NCI-H2227 (cell line): Measurements from ENCODE around the gene SLC39A5.
"Not testable (repeated sequence)": the region's sequence is repeated elsewhere in the genome, so short reads cannot be mapped to it uniquely, and the experiment has no call there.

Source experiments
- DNase-seq: peaks from one replicate; lab custom pipeline; 2025; ENCODE audit not compliant: unreplicated experiment; lab: John Stamatoyannopoulos, UW

Gene SLC39A5

GRCh38 chr12:56242986-56243385 lies 13.1 kb downstream of the SLC39A5 start:
- no peak for DNase-seq

DNA sequence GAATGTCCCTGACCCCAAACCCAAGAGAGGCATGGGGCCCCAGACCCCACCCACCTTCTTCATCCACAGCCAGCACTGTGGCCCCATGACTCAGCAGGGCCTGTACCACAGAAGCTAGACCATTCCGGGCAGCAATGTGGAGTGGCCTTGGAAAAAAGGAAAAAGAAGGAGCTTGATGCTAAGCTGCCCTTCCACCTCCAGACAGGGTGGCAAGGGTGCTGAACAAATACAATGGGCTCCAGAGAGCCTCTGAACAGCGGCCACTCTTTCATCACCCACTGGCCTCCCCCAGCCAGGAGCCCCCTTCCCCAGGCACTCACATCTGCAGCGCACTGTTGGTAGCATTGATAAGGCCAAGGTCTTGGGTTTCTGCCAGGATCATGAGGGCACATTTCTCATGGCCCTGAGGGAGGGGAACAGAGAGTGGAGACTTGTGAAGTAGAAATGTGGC lies 13.9 kb downstream of the SLC39A5 start:
- no peak for DNase-seq

DNA sequence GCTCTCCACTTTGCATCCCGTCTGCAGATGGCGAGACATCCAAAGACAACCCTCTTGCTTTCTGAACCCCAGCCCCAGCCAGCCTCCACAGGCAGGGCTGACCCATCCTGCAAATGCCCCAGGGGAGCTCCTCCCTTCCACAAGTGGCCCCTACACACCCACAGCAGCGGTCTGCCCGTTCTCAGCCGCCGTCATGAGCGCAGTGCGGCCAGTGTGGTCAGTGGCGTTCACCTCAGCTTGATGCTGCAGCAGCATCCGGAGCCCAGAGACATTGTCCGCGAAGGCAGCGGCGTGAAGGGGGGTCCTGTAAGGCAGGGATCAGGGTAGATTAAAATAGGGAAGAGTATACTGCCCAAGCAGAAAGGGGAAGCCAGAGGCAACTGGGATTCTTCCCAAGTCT lies 14.6 kb downstream of the SLC39A5 start:
- DNase-seq: no peak

GRCh38 chr12:56247923-56248322 lies 18.1 kb downstream of the SLC39A5 start:
- DNase-seq: no peak

DNA sequence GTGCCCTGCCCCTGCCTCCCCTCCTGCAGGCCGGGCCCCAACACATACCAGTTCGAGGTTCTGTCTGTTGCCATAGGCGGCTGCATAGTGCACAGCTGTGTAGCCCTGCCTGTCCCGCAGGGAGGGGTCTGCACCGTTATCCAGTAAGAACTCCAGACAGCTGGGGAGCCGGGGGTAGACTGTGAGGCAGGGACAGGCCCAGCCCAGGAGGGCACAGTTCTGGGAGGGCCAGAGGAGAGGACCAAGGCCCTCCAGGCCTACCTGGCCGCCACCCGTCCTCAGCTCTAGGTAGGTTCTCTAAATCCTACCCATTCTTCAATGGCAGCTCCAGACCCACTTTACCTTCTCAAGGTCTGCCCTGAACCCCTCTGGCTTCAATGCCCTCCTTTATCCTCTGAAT lies 18.9 kb downstream of the SLC39A5 start:
- no peak for DNase-seq

DNA sequence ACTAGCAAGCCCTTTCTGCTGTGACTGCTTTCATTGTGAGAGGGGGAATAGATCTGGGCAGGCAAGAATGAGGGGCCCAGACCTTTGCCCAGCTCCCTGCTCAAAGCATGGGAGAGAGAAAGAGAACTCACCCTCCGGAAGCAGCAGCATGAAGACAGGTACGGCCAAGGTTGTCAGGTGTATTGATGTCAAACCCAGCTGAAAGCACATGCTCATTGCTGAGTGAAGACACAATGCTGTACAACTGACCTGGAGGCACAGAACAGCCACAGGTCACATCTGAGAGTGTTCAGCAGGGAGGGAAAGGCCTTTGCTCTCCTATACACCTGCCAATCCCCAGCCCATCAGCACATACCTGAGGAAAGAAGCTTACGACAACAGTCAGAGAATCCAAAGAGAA lies 22.8 kb downstream of the SLC39A5 start:
- DNase-seq: no peak

GRCh38 chr12:56253091-56253490 lies 23.2 kb downstream of the SLC39A5 start:
- DNase-seq: no peak

- no peak for DNase-seq
Observed at GRCh38 chr12:56255671-56256070, 25.8 kb downstream of the SLC39A5 start.

DNA sequence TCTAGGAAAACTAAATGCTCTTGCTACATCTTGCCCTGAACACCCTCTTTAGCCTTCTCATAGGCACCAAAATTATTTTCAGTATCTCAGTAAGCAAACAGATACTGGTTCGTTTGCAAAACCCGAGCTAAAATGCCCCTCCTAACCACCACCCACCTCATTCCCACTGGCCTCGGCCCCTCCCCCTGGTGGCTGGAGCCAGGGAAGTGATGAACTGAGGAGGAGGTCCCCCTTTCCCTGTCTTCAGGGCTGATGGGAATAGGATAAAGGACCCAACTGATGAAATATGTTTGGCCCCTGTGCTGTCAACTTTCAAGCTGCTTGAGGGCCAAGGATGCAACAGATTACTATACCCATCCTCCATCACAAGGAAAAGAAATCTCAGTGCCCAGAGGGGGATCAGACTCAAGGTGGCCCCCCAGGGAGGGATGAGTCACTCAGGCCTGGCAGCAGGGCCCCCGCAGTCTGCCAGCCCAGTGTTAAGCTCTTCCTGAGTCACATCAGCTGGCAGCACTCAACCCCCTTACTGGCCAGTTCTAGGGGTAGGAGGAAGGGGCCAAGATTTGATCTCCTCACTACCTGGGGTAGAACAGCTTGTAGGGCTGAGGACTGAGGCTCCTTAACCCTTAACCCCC lies 26.6 kb downstream of the SLC39A5 start:
- DNase-seq: peak; percentile 7

- DNase-seq: no peak
Observed at GRCh38 chr12:56257071-56257470, 27.2 kb downstream of the SLC39A5 start.

GRCh38 chr12:56257491-56258067 lies 27.7 kb downstream of the SLC39A5 start:
- DNase-seq: peak; percentile 34

GRCh38 chr12:56258068-56258819 lies 28.4 kb downstream of the SLC39A5 start, which contains the start of gene ANKRD52:
ANKRD52 (minus strand) TSS chr12:56258384; CDS start chr12:56258269, 115 bp downstream.
- peak; percentile 77 for DNase-seq

GRCh38 chr12:56258820-56259183 lies 29.0 kb downstream of the SLC39A5 start:
- DNase-seq: peak; percentile 53

GRCh38 chr12:56260380-56260779 lies 30.5 kb downstream of the SLC39A5 start:
- DNase-seq: no peak

DNA sequence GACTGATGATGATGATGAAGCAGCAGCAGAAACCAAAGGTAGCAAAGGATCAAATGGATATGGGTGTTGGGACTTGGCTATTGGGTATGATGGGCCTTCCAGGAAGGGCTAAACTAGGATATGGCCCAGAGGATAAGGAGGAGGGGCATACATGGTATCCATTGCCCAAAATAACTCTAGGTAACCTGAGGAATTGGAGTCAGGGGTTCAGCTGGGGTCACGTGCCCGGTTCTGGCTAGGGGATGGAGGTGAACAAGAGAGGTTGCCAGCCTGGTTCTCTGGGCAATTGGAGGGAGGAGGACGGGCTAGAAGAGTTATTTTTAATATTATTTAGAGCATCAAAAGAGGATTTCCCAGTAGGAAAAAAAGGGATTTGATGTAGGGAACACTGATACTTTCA lies 31.1 kb downstream of the SLC39A5 start:
- no peak for DNase-seq

DNA sequence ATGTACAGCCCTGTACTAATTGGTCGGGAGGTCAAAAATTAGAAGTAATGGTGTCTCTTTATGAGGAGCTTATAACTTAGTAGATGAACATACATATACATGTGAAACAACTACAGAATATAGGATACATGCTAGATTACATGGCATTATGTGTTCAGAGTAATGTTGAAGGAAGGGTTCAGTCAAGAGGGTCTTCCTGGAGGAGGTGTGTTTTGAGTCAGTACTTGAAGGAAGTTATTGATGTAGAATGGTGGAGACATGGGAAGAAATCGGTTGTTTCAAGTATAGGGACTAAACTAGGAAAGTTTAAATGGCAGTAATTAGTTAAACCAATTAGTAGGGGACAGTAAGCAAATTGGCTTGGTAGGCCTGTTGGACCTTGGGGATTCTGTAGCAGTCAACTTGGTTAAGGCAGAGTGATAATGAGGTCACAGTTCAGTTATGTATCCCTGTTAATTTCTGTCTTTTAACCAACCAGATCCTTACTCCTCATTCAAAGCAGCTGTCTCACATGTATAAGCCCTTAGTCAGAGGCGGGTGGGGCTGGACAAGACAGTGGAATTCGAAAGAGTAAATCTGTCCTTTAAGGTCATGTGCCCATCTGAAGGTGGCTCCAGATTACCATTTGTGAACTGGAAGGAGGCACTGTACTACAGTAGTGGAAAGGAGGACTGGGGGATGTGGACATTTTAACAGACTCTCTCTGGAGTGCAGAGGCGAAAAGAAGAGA lies 31.8 kb downstream of the SLC39A5 start:
- DNase-seq: no peak

DNA sequence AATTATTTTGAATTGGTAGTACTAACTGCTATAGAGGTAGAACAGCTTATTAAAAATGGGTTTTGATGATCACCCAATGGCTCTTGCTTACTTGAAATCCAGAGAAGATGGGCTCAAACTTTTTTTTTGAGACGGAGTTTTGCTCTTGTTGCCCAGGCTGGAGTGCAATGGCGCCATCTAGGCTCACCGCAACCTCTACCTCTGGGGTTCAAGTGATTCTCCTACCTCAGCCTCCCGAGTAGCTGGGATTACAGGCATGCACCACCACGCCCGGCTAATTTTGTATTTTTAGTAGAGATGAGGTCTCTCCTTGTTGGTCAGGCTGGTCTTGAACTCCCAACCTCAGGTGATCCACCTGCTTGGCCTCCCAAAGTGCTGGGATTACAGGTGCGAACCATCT lies 33.1 kb downstream of the SLC39A5 start:
- DNase-seq: not testable (repeated sequence)

DNA sequence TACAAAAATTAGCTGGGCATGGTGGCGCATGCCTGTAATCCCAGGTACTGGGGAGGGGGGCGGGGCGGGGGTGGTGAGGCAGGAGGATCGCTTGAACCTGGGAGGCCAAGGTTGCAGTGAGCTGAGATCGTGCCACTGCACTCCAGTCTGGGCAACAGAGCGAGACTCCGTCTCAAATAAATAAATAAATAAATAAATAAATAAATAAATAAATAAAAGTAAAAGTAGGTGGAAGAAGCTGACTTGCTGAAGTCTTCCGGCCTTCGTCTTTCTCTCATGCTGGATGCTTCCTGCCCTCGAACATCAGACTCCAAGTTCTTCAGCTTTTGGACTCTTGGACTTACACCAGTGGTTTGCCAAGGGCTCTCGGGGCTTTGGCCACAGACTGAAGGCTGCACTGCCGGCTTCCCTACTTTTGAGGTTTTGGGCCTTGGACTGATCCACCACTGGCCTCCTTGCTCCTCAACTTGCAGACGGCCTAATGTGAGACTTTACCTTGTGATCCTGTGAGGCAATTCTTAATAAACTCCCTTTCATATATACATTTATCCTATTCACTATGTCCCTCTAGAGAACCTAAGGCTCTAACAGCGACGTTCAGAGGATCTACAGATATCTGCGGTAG lies 36.3 kb downstream of the SLC39A5 start:
- DNase-seq: not testable (repeated sequence)

GRCh38 chr12:56266693-56267442 lies 37.0 kb downstream of the SLC39A5 start, which contains the start of gene COQ10A:
COQ10A (plus strand) TSS chr12:56266942; CDS start chr12:56267119, 177 bp downstream.
- DNase-seq: peak; percentile 88

GRCh38 chr12:56267443-56268071 lies 37.7 kb downstream of the SLC39A5 start:
- no peak for DNase-seq
